ENCODE data around the gene GADD45A.

DNA sequence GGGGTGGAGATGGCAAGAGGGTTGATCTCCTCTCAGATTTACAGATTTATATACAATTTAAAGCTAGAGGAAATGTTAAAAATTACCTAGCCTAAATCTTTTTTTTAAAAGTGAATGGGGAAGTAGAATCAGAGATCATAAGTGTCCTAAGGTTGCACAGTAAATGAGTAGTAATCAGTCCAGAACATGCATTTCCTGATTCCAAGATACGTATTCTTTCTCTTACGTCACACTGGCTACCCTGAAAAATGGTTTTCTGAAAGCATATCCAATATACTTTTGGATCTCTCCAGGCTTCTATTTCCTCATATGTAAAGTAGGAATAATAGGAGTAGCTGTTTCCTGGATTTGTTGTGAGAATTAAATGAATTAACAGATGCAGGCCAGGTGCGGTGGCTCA is 11.7 kb downstream of the GADD45A start:
- no peak for TF ChIP-seq CTCF (optimal IDR thresholded peaks at IDR 0.05 in 1 of 3, IDR thresholded peaks at IDR 0.05 in 1 of 3, conservative IDR thresholded peaks at IDR 0.05 in 1 of 3; ENCODE audit: extremely low read depth in 1 of 3, insufficient read depth in 2 of 3, low read length in 3 of 3)
- no peak for TF ChIP-seq EZH2 (IDR thresholded peaks at IDR 0.05; ENCODE audit: low read length)

All from keratinocyte (primary cell).